Measurements from ENCODE around the gene SLC35A3.

SLC35A3 gene

DNA sequence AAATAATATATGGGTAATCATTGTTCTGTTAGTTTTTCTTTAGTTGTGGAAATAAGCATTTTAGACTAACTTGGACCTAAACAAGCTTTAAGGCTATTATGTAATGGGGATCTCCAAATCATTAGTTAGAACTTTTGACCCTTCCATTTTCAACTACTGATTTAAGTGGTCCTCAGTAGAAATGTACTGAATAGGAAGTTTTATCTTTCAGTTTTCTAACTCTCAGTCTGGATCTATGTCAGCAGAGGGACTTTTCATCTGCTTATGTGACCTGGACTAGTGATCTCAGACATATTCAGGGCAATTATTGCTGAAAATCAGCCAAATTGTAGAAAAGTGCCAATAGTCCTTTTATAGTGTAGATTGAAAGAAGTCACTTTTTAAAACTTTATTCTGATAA, 106.9 kb downstream of the SLC35A3 start:
- DNase-seq (ENCODE audit: low read depth, low spot score), result no peak

DNA sequence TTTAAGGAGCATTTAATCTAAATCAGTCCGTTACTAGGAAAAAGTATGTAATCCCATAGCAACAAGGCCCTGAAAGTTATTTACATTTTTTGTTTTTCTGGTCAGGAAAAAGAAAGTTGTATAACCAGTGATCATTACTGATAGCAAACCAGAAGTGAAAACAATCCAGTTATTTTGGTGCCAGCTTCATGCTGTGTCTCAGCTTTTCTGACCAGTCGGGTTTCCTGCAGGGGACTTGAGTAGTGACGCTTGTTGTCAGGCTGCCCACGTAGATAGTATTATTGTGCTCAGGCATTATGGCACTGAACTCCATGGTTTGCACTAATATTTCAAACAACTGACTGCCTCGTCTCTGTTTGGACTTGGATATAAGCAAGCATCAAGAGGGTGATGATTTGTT, 107.7 kb downstream of the SLC35A3 start:
- no peak for DNase-seq (ENCODE audit: low read depth, low spot score)

DNA sequence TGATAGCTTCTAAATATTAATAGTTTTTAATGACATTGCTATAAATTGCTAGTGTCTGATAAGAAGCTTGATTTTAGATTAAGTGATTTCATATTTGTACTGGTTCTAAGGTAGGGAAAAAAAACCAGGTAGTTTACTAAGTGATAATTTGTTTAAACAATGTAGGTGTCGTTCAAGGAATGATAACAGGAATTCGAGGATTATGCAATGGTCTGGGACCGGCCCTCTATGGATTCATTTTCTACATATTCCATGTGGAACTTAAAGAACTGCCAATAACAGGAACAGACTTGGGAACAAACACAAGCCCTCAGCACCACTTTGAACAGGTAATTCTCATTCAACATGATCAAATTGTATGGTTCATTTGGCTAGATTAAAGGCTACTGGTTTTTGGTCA, 110.5 kb downstream of the SLC35A3 start:
- no peak for DNase-seq (ENCODE audit: low read depth, low spot score)

Data from activated CD4-positive, CD25-positive, alpha-beta regulatory T cell treated with anti-CD3 and anti-CD28 coated beads, Interleukin-2, amount 50 U/mL, for 16 hours (primary cell).